ENCODE measurements around the gene RTRAF. TPM values are rescaled to one million over a fixed set of nuclear protein-coding genes. Genes with fewer than 3 reads are reported as not detected.

RTRAF gene
- total and polyA plus RNA-seq, 10 of the 15 experiments (the other 5 are each of a cell fraction or from before 2014, with no cell fraction given) = 248 to 540 (median 368) TPM

DNA sequence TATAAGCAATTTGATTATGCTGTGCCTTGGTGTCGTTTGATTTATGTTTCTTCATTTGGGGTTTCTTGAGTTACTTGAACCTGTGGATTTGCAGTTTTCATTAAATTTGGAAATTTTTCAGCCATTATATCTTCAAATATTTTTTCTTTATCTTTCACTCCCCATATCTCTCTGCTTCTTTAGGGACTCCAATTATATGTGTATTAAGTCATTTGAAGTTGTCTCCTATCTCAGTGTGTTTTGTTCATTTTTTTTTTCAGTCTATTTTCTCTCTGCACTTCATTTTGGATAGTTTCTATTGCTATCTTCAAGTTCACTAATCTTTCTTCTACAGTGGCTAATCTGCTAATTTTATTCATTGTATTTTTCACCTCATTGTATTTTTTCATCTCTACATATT is 29.4 kb upstream of the RTRAF start:
- no peaks in the 10 kb centered on the region for H3K79me2 ChIP-seq (ENCODE audit: control insufficient read depth, insufficient read depth, low read length)
- no peak overlapping the region for H2AFZ ChIP-seq (ENCODE audit: control insufficient read depth, low read depth, low read length)
- no peak overlapping the region for H3K4me2 ChIP-seq (ENCODE audit: control insufficient read depth, insufficient read depth)
- no peak overlapping the region for H3K27ac ChIP-seq (ENCODE audit: control insufficient read depth, insufficient read depth)
- H3K27me3 ChIP-seq (replicated peaks in 1 of 2; ENCODE audit: control insufficient read depth in 2 of 2, insufficient read depth in 2 of 2, low read length in 1 of 2) = no peaks in the 10 kb centered on the region
- DNase-seq (ENCODE audit: low read depth, low spot score) = no peak
- FAIRE-seq = no peak
- no TSS peak for BruUV-seq (replicated peaks)
- ChIA-PET SMC1A (ENCODE audit: uncharacterized antibody, unreplicated experiment) (no interaction called here), CTCF (interaction anchor here (2.0 kb wide), 1 partner anchor 19 kb away, joined by 11 read pairs; no protein-coding TSS in a partner anchor), POLR2A (no interaction called here), RAD21 (ENCODE audit: unreplicated experiment) (no interaction called here)
- TF ChIP-seq MTA3 (IDR thresholded peaks at IDR 0.05; ENCODE audit: borderline replicate concordance, low read length) = no peak
- TF ChIP-seq SUPT20H (IDR thresholded peaks at IDR 0.05; ENCODE audit: borderline replicate concordance, control insufficient read depth, low read depth, low read length) = no peak
- TF ChIP-seq ZBTB40 (IDR thresholded peaks at IDR 0.05; ENCODE audit: borderline replicate concordance) = no peak
- TF ChIP-seq TAF1 (IDR thresholded peaks at IDR 0.05; ENCODE audit: borderline replicate concordance, low read depth, low read length) = no peak
- no peak for TF ChIP-seq RUNX3 (IDR thresholded peaks at IDR 0.05; ENCODE audit: low read length)
- TF ChIP-seq BCL3 (IDR thresholded peaks at IDR 0.05; ENCODE audit: borderline replicate concordance, insufficient read depth, low read depth, low read length, poor library complexity, severe bottlenecking) = no peak
- H4K20me1 ChIP-seq (ENCODE audit: control insufficient read depth, insufficient read depth) = no peaks in the 10 kb centered on the region
- no peaks in the 10 kb centered on the region; the same call in 2 of the 3 replicates for H3K9me3 ChIP-seq (replicated peaks; ENCODE audit: control insufficient read depth, insufficient read depth, low read length)
- no peak overlapping the region for H3K4me3 ChIP-seq
- WGBS (ENCODE audit: insufficient coverage, insufficient replicate concordance, low lambda C conversion rate, missing lambda C conversion rate) = 96% methylated on average over 1 of the region's 1 CpG
- peaks cover 0 to 3% of the 10 kb centered on the region in 2 experiments; a peak in 1 of 4 replicates for H3K36me3 ChIP-seq (ENCODE audit: control insufficient read depth in 2 of 2, insufficient read depth in 2 of 2, low read length in 1 of 2)
- no peaks in the 10 kb centered on the region for H3K4me1 ChIP-seq (ENCODE audit: control insufficient read depth, insufficient read depth, low read length)
- ATAC-seq = no peak
- intact Hi-C loops (cut with micrococcal nuclease; ENCODE audit: unreplicated experiment) (no loop called here), in situ Hi-C loops (cut with MboI) (no loop called here)
- H3K9ac ChIP-seq (ENCODE audit: control insufficient read depth, insufficient read depth, low read length) = no peak overlapping the region
